Measurements from ENCODE around the gene ERMARD. TPM values are rescaled to one million over a fixed set of nuclear protein-coding genes. Genes with fewer than 3 reads are reported as not detected.

The ERMARD gene
- total RNA-seq, 3 donors from 2014 or later = 16.6 to 25.2 (median 23.1) TPM

DNA sequence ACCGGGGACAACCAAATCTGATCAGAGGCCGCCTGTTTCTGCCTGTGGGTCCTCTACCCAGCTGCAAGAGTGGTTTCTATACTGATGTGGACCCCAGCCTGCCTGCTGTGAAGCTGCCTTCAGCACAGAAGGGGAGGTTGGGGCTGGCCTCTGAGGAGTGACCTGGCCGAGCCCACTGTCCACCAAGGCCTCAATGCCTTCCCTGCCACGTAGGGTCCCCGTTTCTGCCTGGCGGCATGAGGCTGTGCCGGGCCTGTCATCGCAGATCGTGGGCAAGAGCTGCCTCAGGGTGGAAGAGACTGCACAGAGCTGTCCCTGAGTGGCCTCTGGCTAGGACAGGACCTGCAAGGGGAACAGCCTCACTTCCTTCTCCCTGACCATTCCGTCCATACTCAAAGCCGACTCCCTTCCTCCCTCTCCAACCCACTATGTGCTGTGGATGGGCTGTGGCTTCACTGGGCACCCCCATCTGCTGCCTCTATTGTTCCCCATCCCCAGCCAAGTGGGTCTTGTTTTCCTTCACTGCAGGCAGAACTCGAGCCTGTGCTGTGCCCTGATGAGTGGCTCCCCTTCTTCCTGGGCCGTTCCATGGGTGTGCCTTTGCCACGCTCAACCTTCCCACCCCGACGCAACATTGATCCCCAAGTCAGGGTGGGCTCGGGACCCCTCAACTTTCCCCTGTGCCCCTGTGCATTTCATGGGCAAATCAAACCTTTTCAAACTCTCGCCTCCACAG lies 60.3 kb downstream of the ERMARD start:
- peaks cover 5% of the 10 kb centered on the region for H3K9me3 ChIP-seq
- intact Hi-C loops (cut with DNase I, micrococcal nuclease) = no loop called here
- H3K36me3 ChIP-seq (ENCODE audit: low read depth) = no peaks in the 10 kb centered on the region
- ATAC-seq (no peak), DNase-seq (no peak)
- no peak overlapping the region for H3K4me3 ChIP-seq
- no peaks in the 10 kb centered on the region for H3K4me1 ChIP-seq (ENCODE audit: low read depth)
- TF ChIP-seq CTCF (IDR thresholded peaks at IDR 0.05) = no peak

- intact Hi-C loops (cut with DNase I, micrococcal nuclease) = no loop called here
Measured at GRCh38 chr6:169812257-169812644, 60.8 kb downstream of the ERMARD start.

DNA sequence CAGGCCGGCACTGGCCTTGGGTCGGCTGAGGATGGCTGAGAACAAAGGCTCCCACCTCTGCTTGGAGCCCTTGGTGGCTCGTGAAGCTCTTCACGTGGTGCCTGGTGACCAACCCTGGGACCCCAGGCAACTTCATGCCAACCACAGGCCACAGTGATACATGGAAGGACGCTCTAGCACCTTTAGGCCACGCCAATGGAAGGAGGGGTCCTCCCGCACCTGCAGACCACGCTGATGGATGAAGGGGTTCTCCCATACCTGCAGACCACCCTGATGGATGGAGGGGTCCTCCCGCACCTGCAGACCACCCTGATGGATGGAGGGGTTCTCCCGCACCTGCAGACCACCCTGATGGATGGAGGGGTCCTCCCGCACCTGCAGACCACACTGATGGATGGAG lies 62.5 kb downstream of the ERMARD start:
- H3K4me3 ChIP-seq = no peak overlapping the region
- peaks cover 5% of the 10 kb centered on the region for H3K9me3 ChIP-seq
- H3K4me1 ChIP-seq (ENCODE audit: low read depth) = no peaks in the 10 kb centered on the region
- DNase-seq (no peak), ATAC-seq (no peak)
- intact Hi-C loops (cut with DNase I, micrococcal nuclease) = no loop called here
- no peak for TF ChIP-seq CTCF (IDR thresholded peaks at IDR 0.05)
- H3K36me3 ChIP-seq (ENCODE audit: low read depth) = no peaks in the 10 kb centered on the region

More at GRCh38 chr6:169812257-169812644, 60.8 kb downstream of the ERMARD start:
- no peak overlapping the region for H3K4me3 ChIP-seq
- H3K9me3 ChIP-seq = peaks cover 5% of the 10 kb centered on the region
- TF ChIP-seq CTCF (IDR thresholded peaks at IDR 0.05) = no peak
- ATAC-seq (no peak), DNase-seq (no peak)
- no peaks in the 10 kb centered on the region for H3K36me3 ChIP-seq (ENCODE audit: low read depth)
- H3K4me1 ChIP-seq (ENCODE audit: low read depth) = no peaks in the 10 kb centered on the region

GRCh38 chr6:169816054-169816453 lies 64.6 kb downstream of the ERMARD start:
- H3K4me3 ChIP-seq = no peak overlapping the region

DNA sequence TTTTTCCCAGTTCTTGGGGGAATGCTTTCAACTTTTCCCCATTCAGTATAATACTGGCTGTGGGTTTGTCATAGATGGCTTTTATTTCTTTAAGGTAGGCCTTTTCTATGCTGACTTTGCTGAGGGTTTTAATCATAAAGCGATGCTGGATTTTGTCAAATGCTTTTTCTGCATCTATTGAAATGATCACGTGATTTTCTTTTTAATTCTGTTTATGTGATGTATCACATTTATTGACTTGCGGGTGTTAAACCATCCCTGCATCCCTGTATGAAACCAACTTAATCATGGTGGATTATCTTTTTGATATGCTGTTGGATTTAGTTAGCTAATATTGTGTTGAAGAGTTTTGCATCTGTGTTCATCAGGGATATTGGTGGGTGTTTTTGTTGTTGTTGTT lies 65.6 kb downstream of the ERMARD start:
- no peak for TF ChIP-seq CTCF (IDR thresholded peaks at IDR 0.05)
- intact Hi-C loops (cut with DNase I, micrococcal nuclease) = no loop called here
- no peak for DNase-seq
- Histone ChIP-seq H3K36me3 (ENCODE audit: low read depth) (no peaks in the 10 kb centered on the region), H3K9me3 (peaks cover 5% of the 10 kb centered on the region), H3K4me1 (ENCODE audit: low read depth) (no peaks in the 10 kb centered on the region), H3K4me3 (no peak overlapping the region)
- ATAC-seq = no peak

More at GRCh38 chr6:169816054-169816453, 64.6 kb downstream of the ERMARD start:
- intact Hi-C loops (cut with DNase I, micrococcal nuclease) = no loop called here
- Histone ChIP-seq H3K9me3 (peaks cover 5% of the 10 kb centered on the region), H3K4me1 (ENCODE audit: low read depth) (no peaks in the 10 kb centered on the region), H3K36me3 (ENCODE audit: low read depth) (no peaks in the 10 kb centered on the region)
- DNase-seq (no peak), ATAC-seq (no peak)
- no peak for TF ChIP-seq CTCF (IDR thresholded peaks at IDR 0.05)
